ENCODE measurements around the gene BMPR2.
A peak's percentile ranks its signal among the peaks of the same experiment; 100 is the strongest.
"Not testable (repeated sequence)": the region's sequence is repeated elsewhere in the genome, so short reads cannot be mapped to it uniquely, and the experiment has no call there.

BMPR2 gene

GRCh38 chr2:202479610-202480009, 103.5 kb downstream of the BMPR2 start:
- no peak overlapping the region for H3K4me3 ChIP-seq (ENCODE audit: low read depth, low read length)
- TF ChIP-seq CTCF (IDR thresholded peaks at IDR 0.05; ENCODE audit: control insufficient read depth, extremely low read depth, insufficient read depth) = no peak
- DNase-seq (ENCODE audit: low read depth) = no peak

GRCh38 chr2:202486351-202486750, 110.2 kb downstream of the BMPR2 start:
- no peak for DNase-seq (ENCODE audit: low read depth)
- TF ChIP-seq CTCF (IDR thresholded peaks at IDR 0.05; ENCODE audit: control insufficient read depth, extremely low read depth, insufficient read depth) = no peak
- no peak overlapping the region for H3K4me3 ChIP-seq (ENCODE audit: low read depth, low read length)

GRCh38 chr2:202488671-202489070, 112.5 kb downstream of the BMPR2 start:
- no peak for DNase-seq (ENCODE audit: low read depth)
- no peak overlapping the region for H3K4me3 ChIP-seq (ENCODE audit: low read depth, low read length)
- TF ChIP-seq CTCF (IDR thresholded peaks at IDR 0.05; ENCODE audit: control insufficient read depth, extremely low read depth, insufficient read depth) = no peak

GRCh38 chr2:202490479-202490878, 114.4 kb downstream of the BMPR2 start:
- no peak for DNase-seq (ENCODE audit: low read depth)
- TF ChIP-seq CTCF (IDR thresholded peaks at IDR 0.05; ENCODE audit: control insufficient read depth, extremely low read depth, insufficient read depth) = no peak
- H3K4me3 ChIP-seq (ENCODE audit: low read depth, low read length) = no peak overlapping the region

- peak; percentile 34; the same call in 1 of the 2 replicates for TF ChIP-seq CTCF (IDR thresholded peaks at IDR 0.05; ENCODE audit: control insufficient read depth, extremely low read depth, insufficient read depth)
- no peak for DNase-seq (ENCODE audit: low read depth)
- no peak overlapping the region for H3K4me3 ChIP-seq (ENCODE audit: low read depth, low read length)
Observed at GRCh38 chr2:202491514-202491913, 115.4 kb downstream of the BMPR2 start.

- DNase-seq (ENCODE audit: low read depth) = peak; percentile 90
- no peak for TF ChIP-seq CTCF (IDR thresholded peaks at IDR 0.05; ENCODE audit: control insufficient read depth, extremely low read depth, insufficient read depth)
- no peak overlapping the region for H3K4me3 ChIP-seq (ENCODE audit: low read depth, low read length)
Observed at GRCh38 chr2:202494300-202495229, 118.4 kb downstream of the BMPR2 start.

GRCh38 chr2:202495230-202495604, 119.1 kb downstream of the BMPR2 start:
- no peak overlapping the region for H3K4me3 ChIP-seq (ENCODE audit: low read depth, low read length)
- no peak for DNase-seq (ENCODE audit: low read depth)
- no peak for TF ChIP-seq CTCF (IDR thresholded peaks at IDR 0.05; ENCODE audit: control insufficient read depth, extremely low read depth, insufficient read depth)

- DNase-seq (ENCODE audit: low read depth); H3K4me3 ChIP-seq (ENCODE audit: low read depth, low read length): not testable (repeated sequence)
Observed at GRCh38 chr2:202496835-202497472, 120.8 kb downstream of the BMPR2 start.

- DNase-seq (ENCODE audit: low read depth); H3K4me3 ChIP-seq (ENCODE audit: low read depth, low read length): not testable (repeated sequence)
Observed at GRCh38 chr2:202497473-202497866, 121.3 kb downstream of the BMPR2 start.

- DNase-seq (ENCODE audit: low read depth); H3K4me3 ChIP-seq (ENCODE audit: low read depth, low read length): not testable (repeated sequence)
Observed at GRCh38 chr2:202499841-202500240, 123.7 kb downstream of the BMPR2 start.
